GM20000 (cell line): ENCODE measurements around the gene ACOT12.

Experiments used
- DNase-seq: peaks from one replicate; pipeline ENCODE4 v3.0.0; 2012; ENCODE audit warnings: low spot score
- CTCF ChIP-seq: IDR thresholded peaks from 2 replicates; pipeline ENCODE4 v1.5.1; 2012; ENCODE audit warnings: mild to moderate bottlenecking, control low read depth; ENCODE audit errors: extremely low read depth, missing control alignments

The ACOT12 gene

GRCh38 chr5:81398741-81399140 is 4.8 kb upstream of the ACOT12 start:
- TF ChIP-seq CTCF: no peak
- no peak for DNase-seq

- DNase-seq: no peak
- TF ChIP-seq CTCF: no peak
Observed at GRCh38 chr5:81397176-81397575, 3.2 kb upstream of the ACOT12 start.

GRCh38 chr5:81395262-81395661 is 1.3 kb upstream of the ACOT12 start:
- no peak for TF ChIP-seq CTCF
- DNase-seq: no peak

GRCh38 chr5:81393430-81393782 is 528 bp downstream of the ACOT12 start:
- no peak for TF ChIP-seq CTCF
- no peak for DNase-seq

- DNase-seq: no peak
- TF ChIP-seq CTCF: no peak
Observed at GRCh38 chr5:81389025-81389424, 4.9 kb downstream of the ACOT12 start.

GRCh38 chr5:81388169-81388568 is 5.8 kb downstream of the ACOT12 start:
- no peak for DNase-seq
- TF ChIP-seq CTCF: no peak

- TF ChIP-seq CTCF: no peak
- no peak for DNase-seq
Observed at GRCh38 chr5:81383867-81384266, 10.1 kb downstream of the ACOT12 start.
